Measurements from ENCODE around the gene MRPS23. TPM values are rescaled to one million over a fixed set of nuclear protein-coding genes. Genes with fewer than 3 reads are reported as not detected.

The MRPS23 gene
- total and polyA plus RNA-seq, 4 donors: 15.7 to 44.9 (median 31.6) TPM

DNA sequence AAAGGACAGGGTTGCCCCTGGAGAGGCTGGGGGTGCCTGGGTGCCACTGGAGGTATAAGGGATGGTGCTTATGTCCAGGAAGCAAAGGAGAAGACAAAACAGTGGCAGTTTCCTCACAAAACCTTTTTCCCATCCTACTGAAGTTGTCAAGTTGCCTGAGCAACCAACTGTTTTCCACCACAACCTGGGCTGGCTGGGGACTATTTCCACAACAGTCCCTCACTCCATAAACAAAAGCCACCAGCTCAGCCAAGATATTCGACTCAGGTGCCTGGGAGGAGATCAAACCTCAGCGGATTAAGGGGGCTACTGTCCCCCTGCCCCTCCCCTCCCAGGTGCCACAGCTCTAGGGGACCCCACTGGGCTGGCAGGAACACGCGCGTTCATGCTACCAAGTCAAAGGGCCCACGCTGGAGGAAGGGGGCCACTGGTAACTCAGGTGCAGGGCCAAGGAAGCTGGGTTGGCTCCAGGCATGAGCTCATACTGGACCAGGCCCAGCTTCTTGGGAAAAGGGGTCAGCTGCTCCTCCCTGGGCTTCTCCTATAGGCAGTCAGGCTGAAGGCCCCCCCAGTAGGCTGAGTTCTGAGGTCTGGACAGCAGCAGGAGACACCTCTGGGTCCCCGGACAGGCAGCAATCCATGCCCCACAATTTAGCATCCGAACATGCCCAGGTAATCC lies 45.7 kb upstream of the MRPS23 start:
- TF ChIP-seq, protein P1, sequence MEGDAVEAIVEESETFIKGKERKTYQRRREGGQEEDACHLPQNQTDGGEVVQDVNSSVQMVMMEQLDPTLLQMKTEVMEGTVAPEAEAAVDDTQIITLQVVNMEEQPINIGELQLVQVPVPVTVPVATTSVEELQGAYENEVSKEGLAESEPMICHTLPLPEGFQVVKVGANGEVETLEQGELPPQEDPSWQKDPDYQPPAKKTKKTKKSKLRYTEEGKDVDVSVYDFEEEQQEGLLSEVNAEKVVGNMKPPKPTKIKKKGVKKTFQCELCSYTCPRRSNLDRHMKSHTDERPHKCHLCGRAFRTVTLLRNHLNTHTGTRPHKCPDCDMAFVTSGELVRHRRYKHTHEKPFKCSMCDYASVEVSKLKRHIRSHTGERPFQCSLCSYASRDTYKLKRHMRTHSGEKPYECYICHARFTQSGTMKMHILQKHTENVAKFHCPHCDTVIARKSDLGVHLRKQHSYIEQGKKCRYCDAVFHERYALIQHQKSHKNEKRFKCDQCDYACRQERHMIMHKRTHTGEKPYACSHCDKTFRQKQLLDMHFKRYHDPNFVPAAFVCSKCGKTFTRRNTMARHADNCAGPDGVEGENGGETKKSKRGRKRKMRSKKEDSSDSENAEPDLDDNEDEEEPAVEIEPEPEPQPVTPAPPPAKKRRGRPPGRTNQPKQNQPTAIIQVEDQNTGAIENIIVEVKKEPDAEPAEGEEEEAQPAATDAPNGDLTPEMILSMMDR (IDR thresholded peaks at IDR 0.05; ENCODE audit: control extremely low read depth, extremely low read depth): no peak
- 70 to 84% methylated on average over 8 of the region's 8 CpGs for WGBS, 2 donors
- Histone ChIP-seq H3K4me1 (ENCODE audit: control insufficient read depth in 5 of 5, insufficient read depth in 5 of 5, low read length in 5 of 5) (peaks cover 22 to 51% (median 36%) of the 10 kb centered on the region in 5 donors), H3K27ac (ENCODE audit: low read depth in 1 of 2, low read length in 1 of 2) (peak overlapping the region; percentile 44 to 98), H3K9ac (ENCODE audit: insufficient read depth in 1 of 2, low read length in 2 of 2) (peak overlapping the region in 1 of 2 donors; percentile 11), H3K27me3 (ENCODE audit: control insufficient read depth in 3 of 3, insufficient read depth in 3 of 3, low read length in 2 of 3) (no peaks in the 10 kb centered on the region), H3K36me3 (ENCODE audit: control insufficient read depth in 4 of 4, insufficient read depth in 4 of 4, low read length in 4 of 4) (no peaks in the 10 kb centered on the region), H3K4me3 (no peak overlapping the region), H3K9me3 (ENCODE audit: control insufficient read depth in 4 of 4, insufficient read depth in 3 of 4, low read length in 3 of 4) (no peaks in the 10 kb centered on the region)
- DNase-seq (peak in 2 of 3 donors; percentile 35 to 53), ATAC-seq (ENCODE audit: insufficient read depth, low FRiP score) (no peak)

DNA sequence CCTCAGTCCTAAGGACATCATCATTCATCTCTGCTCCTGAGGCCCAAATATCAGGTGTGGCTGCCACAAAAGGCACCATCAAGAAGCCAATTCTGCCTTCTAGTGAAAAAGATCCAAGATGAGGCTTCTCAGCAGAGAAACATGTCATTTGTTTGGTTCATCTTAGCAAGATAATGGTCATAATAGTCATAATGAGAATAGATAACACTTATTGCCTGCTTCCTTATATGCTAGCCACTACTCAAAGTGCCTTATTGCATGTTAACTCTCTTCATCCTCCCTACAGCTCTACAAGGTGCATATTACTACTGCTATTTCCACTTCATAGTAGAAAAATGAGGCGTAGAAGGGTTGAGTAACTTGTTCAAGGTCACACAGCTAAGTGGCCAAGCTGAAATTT lies 45.0 kb upstream of the MRPS23 start:
- Histone ChIP-seq H3K9ac (ENCODE audit: insufficient read depth in 1 of 2, low read length in 2 of 2) (no peak overlapping the region), H3K27ac (ENCODE audit: low read depth in 1 of 2, low read length in 1 of 2) (peak overlapping the region; percentile 23 to 98), H3K36me3 (ENCODE audit: control insufficient read depth in 4 of 4, insufficient read depth in 4 of 4, low read length in 4 of 4) (no peaks in the 10 kb centered on the region), H3K4me1 (ENCODE audit: control insufficient read depth in 5 of 5, insufficient read depth in 5 of 5, low read length in 5 of 5) (peaks cover 22 to 52% (median 39%) of the 10 kb centered on the region in 5 donors), H3K4me3 (no peak overlapping the region), H3K9me3 (ENCODE audit: control insufficient read depth in 4 of 4, insufficient read depth in 3 of 4, low read length in 3 of 4) (no peaks in the 10 kb centered on the region), H3K27me3 (ENCODE audit: control insufficient read depth in 3 of 3, insufficient read depth in 3 of 3, low read length in 2 of 3) (no peaks in the 10 kb centered on the region)
- DNase-seq: no peak
- 70 to 93% methylated on average over 1 of the region's 1 CpG for WGBS, 2 donors
- ATAC-seq (ENCODE audit: insufficient read depth, low FRiP score): no peak
- TF ChIP-seq, protein P1 (IDR thresholded peaks at IDR 0.05; ENCODE audit: control extremely low read depth, extremely low read depth): no peak

DNA sequence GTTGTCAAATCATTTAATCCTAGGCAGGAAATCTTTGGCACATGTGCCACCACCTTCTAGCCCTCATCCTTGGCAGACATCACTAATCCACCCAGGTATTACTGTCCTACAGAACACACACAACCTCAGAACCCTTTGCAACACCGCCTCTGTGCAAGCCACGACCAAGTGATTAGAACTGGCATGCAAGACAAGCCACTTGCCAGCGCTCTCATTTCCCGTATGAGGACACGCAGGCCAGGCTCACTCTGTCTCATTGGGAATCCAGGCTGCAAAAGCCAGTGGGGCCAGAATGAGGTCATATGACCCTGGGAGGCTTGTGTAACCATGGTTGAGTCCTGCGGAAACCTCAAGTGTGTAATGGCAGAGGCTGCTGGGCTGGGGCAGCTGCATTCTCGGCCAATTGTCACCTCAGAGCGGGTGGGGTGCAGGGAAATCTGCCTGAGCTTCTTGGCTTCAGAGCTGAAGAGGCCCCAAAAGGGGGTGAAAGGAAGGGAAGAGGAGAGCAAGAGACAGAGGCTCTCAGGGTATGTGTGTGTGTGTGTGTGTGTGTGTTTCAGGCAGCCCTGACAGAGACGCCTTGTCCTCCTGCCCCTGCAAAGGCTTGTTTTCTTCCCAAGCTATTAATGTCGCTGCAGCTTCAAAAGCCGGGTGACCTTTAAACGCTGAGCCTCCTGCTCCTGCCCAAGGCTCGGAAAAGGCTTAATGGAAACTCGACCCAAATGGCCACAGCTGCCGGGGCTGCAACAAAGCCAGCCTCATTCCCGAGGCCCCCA lies 43.2 kb upstream of the MRPS23 start:
- TF ChIP-seq, protein P1 (IDR thresholded peaks at IDR 0.05; ENCODE audit: control extremely low read depth, extremely low read depth): no peak
- 8 to 21% methylated on average over 16 of the region's 16 CpGs for WGBS, 2 donors
- ATAC-seq (ENCODE audit: insufficient read depth, low FRiP score): peak; percentile 84
- peaks cover 19 to 34% (median 30%) of the 10 kb centered on the region in 5 donors for H3K4me1 ChIP-seq (ENCODE audit: control insufficient read depth in 5 of 5, insufficient read depth in 5 of 5, low read length in 5 of 5)
- no peaks in the 10 kb centered on the region for H3K9me3 ChIP-seq (ENCODE audit: control insufficient read depth in 4 of 4, insufficient read depth in 3 of 4, low read length in 3 of 4)
- peak overlapping the region; percentile 98 to 99 for H3K27ac ChIP-seq (ENCODE audit: low read depth in 1 of 2, low read length in 1 of 2)
- no peak overlapping the region for H3K4me3 ChIP-seq
- H3K9ac ChIP-seq (ENCODE audit: insufficient read depth in 1 of 2, low read length in 2 of 2): peak overlapping the region; percentile 58 to 84
- DNase-seq: peak; percentile 94 to 97 (median 96)
- no peaks in the 10 kb centered on the region for H3K36me3 ChIP-seq (ENCODE audit: control insufficient read depth in 4 of 4, insufficient read depth in 4 of 4, low read length in 4 of 4)
- H3K27me3 ChIP-seq (ENCODE audit: control insufficient read depth in 3 of 3, insufficient read depth in 3 of 3, low read length in 2 of 3): no peaks in the 10 kb centered on the region
